ENCODE measurements around the gene GDNF.

- TF ChIP-seq, protein P1, sequence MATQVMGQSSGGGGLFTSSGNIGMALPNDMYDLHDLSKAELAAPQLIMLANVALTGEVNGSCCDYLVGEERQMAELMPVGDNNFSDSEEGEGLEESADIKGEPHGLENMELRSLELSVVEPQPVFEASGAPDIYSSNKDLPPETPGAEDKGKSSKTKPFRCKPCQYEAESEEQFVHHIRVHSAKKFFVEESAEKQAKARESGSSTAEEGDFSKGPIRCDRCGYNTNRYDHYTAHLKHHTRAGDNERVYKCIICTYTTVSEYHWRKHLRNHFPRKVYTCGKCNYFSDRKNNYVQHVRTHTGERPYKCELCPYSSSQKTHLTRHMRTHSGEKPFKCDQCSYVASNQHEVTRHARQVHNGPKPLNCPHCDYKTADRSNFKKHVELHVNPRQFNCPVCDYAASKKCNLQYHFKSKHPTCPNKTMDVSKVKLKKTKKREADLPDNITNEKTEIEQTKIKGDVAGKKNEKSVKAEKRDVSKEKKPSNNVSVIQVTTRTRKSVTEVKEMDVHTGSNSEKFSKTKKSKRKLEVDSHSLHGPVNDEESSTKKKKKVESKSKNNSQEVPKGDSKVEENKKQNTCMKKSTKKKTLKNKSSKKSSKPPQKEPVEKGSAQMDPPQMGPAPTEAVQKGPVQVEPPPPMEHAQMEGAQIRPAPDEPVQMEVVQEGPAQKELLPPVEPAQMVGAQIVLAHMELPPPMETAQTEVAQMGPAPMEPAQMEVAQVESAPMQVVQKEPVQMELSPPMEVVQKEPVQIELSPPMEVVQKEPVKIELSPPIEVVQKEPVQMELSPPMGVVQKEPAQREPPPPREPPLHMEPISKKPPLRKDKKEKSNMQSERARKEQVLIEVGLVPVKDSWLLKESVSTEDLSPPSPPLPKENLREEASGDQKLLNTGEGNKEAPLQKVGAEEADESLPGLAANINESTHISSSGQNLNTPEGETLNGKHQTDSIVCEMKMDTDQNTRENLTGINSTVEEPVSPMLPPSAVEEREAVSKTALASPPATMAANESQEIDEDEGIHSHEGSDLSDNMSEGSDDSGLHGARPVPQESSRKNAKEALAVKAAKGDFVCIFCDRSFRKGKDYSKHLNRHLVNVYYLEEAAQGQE (IDR thresholded peaks at IDR 0.05; ENCODE audit: insufficient read depth in 1 of 2, low read depth in 2 of 2, low read length in 2 of 2), result no peak
- TF ChIP-seq TAF1 (IDR thresholded peaks at IDR 0.05; ENCODE audit: borderline replicate concordance, insufficient read depth, low read length) (no peak), POLR2AphosphoS5 (IDR thresholded peaks at IDR 0.05; ENCODE audit: low read depth, low read length) (no peak), SIN3A (IDR thresholded peaks at IDR 0.05; ENCODE audit: borderline replicate concordance, insufficient read depth, low read length) (no peak), FOXP2 (optimal IDR thresholded peaks at IDR 0.05; ENCODE audit: borderline replicate concordance, extremely low read depth, extremely low read length, insufficient read depth) (no peak)
Observed at GRCh38 chr5:37812365-37812764, 27.5 kb downstream of the GDNF start.
